Medulla oblongata (tissue), 1 donor: ENCODE measurements around the gene OR10D3.
A peak's percentile ranks its signal among the peaks of the same experiment; 100 is the strongest.
"Not testable (repeated sequence)": the region's sequence is repeated elsewhere in the genome, so short reads cannot be mapped to it uniquely, and the experiment has no call there.

Source experiments
- DNase-seq: peaks from one replicate; pipeline ENCODE4 v3.0.0-alpha.2; 2015; ENCODE audit errors: extremely low spot score

The OR10D3 gene, protein sequence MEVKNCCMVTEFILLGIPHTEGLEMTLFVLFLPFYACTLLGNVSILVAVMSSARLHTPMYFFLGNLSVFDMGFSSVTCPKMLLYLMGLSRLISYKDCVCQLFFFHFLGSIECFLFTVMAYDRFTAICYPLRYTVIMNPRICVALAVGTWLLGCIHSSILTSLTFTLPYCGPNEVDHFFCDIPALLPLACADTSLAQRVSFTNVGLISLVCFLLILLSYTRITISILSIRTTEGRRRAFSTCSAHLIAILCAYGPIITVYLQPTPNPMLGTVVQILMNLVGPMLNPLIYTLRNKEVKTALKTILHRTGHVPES

DNA sequence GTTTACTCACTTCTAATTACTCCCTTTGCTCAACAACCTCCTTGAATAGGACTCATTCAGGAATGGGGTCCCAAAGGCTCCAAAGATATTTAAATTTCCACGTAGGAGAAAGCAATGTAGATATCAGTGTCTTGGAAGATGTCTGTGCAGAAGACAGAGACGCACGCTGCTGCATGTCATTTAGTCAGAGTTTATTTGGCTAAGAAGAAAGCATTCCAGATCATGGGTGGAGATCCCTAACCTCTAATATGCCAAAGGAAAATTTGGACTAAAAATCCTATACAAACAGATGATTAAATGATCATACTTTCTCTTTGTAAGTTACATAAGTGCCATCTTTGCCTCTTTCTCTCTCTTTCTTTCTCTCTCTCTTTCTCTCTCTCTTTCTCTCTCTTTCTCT lies at the start of gene OR10D3:
OR10D3 (plus strand) TSS at position 278 of the 400 bp plus-strand sequence. CDS start 1,925 bp downstream, outside the sequence.
- no peak for DNase-seq

DNA sequence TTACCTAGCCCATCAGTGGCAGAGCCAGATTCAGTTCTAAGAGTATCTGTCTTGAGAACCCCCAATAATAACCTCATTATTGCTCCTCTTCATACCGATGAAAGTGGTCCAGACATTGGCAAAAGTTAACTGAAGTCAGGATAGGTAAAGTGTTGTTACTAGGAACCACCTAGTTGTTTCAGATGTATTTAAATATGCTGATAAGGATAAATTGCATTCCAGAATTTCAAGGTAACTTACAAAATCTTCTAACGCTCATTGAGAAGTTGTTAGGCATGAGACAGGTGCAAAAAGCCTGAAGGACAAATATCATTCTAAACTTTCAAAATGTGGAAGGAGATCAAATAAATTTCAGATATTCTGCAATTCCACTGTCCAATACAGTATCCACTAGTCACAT lies 40.1 kb upstream of the OR10D3 start:
- no peak for DNase-seq

DNA sequence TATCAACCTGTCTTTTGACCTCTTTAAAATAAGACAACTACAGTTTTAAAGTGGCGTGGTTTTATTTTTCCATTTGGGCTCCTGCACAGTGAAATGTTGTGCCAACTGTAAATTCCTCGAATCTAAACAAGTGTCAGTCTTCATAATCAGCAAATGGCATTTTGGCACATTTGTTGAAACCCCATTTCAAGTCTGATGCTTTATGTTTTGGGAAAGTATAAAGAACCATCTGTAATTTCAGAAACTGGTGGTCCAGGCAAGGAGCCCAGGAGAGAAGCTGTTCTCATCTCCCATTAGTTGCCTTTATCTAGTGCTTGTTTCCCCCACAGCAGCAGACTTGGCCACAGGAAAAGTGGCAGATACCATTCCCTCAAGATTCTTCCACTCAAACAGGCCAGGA lies 35.2 kb upstream of the OR10D3 start:
- DNase-seq: no peak

DNA sequence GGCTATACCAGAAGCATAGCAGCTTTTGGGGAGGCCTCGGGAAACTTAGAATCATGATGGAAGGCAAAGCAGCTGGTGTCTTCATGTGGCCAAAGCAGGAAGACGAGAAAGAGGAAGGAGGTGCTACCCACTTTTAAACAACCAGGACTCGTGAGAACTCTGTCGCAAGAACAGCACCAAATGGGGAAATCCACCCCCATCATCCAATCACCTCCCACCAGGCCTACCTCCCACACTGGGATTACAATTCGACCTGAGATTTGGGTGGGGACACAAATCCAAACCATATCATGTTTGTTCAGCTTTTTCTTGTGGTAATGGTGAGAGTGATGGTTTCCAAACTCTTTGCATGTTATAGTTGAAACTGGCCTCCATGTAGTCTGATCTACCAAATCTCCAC lies 32.5 kb upstream of the OR10D3 start:
- no peak for DNase-seq

DNA sequence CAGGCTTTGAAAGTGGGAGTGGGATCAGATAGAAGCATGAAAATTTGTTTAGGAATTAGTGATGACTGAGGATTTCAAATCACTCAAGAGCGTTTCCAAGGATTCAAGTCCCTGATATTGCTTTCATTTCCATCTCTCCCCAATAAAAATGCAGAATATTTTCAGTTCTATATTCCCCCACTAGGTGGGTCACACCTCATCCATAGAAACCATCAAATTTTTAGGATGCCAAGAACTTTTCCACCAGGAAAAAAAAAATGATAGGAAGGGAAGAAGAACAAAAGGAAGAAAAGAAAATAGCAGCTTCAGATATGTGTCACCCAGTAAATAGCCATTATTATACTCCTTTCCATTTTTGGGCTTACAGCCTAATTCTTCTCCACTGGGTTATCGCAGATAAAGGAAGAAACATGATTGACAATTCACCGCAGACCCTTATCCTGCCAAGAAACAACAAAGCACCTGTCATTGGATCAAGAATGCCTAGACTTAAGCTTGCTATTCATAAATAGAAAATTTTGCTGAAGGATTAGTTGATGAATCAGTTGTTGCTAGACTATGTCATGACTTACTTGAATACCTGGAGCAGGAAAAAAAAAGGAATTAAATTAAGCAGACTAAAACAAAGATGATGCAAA lies 30.3 kb upstream of the OR10D3 start:
- no peak for DNase-seq

DNA sequence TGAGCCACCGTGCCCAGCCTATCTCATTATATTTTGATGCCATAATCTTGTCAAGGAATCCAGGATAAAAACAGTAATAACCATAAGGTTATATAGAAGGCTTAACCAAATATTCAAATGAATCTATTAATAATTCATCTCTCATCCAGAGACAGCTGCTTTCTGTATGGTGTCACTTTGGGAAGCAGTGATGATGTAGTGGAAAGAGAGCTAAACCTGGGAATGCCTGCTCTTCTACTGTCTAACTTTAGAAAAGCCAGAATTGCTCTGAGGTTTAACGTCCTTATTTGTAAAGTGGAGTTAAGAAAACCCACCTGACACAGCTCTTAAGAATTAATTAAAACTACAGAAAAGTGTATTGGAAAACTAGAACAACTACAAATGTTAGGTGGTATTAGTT lies 29.3 kb upstream of the OR10D3 start:
- no peak for DNase-seq

DNA sequence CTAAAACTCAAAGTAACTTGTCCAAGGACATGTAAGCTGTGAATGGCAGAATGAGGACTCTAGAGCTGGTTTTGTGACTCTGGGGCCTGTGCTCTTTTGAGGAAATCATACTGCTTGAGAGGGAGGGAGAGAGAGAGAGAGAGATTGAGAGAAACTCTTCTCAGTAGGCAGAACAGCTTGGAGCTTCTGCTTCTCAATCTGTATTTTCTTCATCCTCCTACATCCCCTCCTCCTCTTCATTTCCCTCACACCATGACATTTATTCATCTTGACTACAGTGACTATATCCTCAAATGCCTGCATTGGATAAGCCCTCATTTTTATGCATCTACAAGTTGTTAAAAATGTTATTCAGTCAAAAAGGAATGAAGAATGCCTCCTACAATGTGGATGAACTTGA lies 23.7 kb upstream of the OR10D3 start:
- DNase-seq: no peak

DNA sequence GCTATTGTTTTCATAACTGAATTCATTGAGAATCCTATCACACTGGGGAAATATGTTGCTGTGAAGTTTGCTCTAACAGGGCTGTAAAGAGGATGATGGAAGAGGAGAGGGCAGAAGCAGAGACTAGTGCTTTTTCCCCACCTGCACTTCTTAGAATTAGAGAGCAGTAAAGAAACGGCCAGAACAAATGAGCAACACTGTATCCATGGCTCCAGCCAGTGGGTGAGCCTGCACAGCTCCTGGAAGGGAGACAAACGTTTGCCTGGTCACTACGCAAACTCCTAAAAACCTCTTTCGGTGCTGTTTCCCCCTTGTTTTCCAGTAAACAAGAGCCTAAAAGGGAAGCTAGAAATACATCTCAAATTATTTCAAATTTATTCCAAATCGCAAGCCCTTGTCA lies 22.2 kb upstream of the OR10D3 start:
- DNase-seq: no peak

DNA sequence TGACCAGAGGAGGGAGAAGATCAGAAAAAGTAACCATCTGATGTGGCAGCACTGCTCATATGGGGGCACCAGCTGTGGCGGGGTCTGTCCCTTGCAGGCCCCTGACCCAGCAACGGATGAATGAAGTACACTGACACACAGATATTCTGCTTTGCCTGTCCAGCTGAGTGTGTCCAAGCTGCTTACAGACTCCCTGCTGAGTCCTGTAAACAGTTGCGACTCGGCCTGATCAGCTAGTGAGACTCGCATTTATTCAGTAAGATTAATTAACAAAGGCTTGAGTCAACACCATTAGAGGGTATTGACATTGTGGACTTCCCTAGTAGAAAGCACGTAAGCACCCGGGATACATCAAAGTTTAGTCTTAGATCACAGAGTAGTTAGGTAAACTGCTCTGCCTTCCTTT lies 15.3 kb upstream of the OR10D3 start:
- DNase-seq: no peak

DNA sequence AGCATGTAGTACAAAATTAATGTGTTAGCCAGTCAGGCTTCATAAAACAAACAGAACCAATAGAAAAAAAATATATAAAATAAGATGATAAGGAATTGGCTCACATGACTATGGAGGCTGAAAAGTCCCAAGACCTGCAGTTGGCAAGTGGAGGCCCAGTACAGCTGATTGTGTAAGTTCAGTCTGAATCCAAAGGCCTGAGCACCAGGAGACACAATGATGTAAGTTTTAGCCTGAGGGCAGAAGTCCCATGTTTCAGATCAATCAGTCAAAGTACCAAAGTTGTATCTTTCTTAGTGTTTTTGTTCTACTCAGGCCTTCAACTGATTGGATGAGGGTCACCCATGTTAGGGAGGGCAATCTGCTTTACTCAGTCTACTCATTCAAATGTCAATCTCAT lies 14.3 kb upstream of the OR10D3 start:
- no peak for DNase-seq

DNA sequence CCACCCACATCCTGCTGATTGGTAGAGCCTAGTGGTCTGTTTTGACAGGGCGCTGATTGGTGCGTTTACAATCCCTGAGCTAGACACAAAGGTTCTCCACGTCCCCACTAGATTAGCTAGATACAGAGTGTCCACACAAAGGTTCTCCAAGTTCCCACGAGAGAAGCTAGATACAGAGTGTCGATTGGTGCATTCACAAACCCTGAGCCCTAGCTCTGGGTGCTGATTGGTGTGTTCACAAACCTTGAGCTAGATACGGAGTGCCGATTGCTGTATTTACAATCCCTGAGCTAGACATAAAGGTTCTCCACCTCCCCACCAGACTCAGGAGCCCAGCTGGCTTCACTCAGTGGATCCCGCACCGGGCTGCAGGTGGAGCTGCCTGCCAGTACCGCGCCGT lies 12.8 kb upstream of the OR10D3 start:
- not testable (repeated sequence) for DNase-seq

DNA sequence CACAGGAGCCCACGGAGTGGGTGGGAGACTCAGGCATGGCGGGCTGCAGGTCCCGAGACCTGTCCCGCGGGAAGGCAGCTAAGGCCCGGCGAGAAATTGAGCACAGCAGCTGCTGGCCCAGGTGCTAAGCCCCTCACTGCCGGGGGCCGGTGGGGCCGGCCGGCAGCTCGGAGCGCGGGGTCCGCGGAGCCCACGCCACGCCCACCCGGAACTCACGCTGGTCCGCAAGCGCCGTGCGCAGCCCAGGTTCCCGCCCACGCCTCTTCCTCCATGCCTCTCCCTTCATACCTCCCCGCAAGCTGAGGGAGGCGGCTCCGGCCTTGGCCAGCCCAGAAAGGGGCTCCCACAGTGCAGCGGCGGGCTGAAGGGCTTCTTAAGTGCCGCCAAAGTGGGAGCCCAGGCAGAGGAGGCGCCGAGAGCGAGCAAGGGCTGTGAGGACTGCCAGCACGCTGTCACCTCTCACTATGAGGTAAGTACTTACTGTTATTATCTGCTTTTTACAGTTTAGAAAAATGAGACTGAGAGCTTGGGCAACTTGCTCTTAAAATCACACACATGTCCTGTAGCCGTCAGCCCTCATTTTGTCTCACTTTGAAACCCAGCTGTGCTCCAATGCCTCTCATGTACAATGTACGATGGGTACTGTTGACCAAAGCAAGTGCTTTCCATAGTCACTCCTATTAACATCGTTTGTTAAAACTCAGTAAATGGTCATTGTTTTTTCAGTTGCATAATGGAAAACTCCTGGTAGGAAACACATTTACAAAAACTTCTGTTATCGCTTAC lies 12.2 kb upstream of the OR10D3 start:
- DNase-seq: no peak

DNA sequence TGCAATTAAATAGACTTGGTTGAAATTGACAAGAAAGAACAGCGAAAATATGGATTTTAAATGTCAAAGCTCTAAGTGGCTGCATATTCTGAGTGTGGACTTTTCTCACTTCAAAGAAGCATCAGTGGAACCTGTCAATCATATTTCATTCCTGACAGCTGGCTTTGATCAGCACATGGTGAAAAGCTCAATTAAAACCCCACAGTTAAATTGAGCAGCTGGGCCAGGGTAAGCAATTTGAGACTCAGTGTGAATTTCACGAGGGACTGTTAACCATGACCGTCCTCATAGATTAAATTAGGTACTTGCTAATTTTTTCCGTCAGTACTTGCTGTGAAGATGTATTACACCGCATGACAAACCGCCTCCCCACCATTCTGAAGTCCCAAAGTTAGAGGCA lies 11.0 kb upstream of the OR10D3 start:
- DNase-seq: no peak

DNA sequence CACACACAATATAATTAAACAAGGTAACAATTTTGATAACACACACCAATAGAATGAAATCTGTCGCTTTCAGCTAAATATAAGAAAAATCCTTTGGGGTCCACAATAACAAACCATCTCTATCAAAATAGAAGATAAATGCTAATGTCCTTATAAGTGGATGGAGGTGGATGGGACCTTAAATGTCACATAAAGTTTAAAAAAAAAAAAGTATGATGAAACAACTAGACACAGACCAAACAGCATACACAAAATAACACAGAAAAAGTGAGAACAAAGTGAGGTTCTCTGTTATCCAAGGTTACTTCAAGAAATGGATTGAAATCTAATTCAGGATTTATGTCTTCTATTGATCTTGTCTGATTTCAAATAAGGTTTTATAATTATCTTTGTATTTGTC lies 10.5 kb upstream of the OR10D3 start:
- no peak for DNase-seq

DNA sequence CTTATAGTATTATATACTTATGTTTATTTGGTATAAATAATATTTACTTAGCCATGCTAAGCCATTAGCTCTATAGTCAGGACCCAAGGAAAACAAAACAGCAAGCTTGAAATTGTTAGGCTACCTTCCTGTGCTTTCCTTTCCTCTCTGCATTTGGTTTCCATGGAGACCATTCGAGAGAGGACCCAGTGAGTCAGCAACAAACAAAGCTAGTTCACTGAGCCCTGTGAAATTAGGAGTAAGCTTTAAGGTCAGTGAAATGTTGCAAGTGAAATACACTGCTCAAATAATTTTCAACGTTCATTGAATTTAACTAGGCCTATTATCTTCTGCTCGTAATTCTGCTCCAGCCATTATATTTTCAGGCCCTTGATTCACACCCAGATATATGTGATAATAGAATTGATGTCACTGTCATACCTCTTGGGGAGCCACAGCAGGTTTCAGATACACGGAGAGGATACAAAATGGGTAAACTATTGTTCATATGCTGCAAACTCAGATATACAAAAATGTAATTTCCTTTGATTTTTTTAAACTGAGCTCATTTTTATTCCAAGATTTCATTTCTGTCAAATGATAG lies 9.1 kb upstream of the OR10D3 start:
- DNase-seq: peak; percentile 57

DNA sequence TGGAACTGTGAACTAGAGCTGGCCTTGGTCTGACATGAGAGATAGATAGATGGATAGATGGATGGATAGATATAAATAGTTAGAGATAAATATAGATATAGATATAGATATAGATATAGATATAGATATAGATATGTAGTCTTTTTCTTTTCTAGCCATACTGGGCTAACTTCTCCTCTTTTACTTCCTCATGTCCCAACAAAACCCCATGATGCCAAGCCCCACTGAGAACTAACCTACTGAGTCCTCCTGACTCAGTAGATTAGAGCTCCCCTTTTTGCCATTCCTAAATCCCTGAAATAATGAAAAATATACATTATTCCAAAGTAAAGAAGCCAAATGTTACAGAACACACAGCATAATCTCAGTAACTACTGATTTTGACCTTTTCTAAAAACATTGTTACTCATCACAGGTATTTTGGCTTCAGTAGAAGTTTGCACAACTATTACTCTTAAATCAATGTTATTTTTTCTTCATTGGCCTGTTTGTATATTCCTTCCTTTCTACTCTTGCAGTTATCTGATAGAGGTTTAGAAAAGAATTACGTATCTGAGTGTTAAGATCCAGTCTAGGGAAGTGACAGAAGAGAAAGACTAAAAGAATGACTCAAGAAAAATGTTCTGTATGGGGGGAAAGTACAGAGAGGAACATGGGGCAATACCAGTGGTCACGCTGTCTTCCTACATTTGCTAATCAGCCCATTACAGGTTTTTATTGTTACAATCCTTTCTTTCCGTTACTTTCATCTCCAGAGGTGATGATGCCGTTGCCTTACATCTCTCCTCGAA lies 6.0 kb upstream of the OR10D3 start:
- DNase-seq: no peak

DNA sequence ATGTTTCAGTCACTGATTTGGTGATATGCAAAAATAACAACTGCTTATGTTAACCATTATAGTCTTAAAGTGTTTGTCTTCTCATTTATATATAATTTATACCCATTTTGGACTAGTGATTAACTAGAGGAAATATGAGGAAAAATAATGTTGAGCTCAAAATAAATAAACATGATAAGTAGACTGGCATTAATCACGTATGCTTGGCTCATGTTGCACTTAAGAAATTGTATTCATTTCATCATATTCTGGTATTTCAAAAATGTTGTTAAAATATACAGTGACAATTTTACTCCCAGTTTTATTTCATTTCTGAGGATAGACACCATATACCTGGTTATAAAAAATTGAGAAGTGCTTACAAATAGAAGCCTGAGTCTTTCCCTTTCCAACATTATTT lies 3.8 kb upstream of the OR10D3 start:
- DNase-seq: no peak

DNA sequence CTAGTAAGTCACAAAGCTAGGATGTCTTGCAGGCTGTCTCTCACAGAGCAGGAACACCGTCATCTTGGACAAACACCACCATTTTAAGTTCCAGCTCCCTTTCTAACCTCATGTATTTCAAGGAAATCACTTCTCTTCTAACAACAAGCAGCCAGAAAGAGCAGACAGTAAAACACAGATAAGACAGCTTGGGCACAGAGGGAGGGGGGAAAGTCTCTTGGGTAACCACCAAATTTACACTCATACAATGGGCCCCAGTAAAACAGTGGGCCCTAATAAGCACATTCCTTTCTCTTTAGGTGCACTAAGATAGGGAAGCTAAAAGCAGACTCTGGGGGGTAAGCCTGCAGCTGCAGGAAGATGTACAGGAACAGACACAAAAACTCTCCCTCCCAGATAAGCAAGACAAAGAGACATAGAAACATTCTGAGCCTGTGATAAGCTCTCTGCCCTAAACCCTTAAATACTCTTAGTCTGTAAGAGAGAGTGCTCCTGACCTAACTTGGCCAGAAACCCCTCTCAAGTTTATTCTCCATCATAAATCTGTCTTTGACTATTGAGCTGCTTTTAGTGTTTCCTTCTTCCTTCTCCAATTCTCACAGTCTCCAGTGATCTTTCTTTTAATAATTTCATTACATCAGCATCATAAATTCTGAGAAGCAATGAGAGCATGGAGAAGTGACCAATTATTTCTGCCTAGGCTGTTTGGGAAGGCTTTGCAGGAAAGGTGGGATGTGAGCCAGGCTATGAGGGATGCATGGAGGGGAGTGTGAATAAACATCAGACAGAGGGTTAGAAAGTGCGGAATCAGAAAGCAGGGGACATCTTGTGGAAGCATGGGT lies 7.4 kb downstream of the OR10D3 start:
- no peak for DNase-seq

DNA sequence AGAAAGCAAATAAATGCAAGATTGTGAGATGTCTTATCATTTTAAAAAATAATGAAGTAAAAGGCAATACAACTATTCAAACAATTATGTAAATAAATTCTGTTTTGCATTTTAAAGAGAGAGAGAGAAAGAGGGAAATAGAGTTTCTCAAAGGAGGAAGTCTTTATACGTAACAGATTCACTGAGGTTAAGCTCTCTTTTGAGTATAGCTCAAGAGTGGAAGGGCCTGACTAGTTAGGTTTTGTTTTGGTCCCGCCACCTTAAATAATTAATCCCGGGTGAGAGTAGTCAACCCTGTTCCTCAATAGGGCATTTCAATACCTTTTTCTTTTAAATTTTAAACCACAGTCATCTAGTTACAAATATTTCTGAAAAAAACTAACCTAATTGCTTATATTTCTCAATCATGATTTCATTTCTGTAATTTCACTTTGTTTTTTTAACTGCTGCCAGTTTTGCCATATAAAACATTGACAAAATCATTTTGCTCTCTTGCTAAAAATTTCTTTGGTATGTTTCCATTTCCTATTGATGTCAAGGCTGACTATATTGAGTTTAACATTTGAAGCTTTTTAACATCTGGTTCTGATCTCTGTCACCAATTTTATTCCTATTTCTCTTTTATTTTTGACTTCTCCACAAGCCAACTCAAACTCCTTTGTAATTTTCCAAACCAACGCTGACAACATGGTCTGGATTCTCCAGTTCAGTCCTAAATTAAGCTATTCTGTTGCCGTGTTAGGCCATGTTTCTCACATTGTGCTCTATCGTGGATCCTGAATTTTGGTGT lies 10.3 kb downstream of the OR10D3 start:
- DNase-seq: no peak
